ENCODE data around the gene CSF1.

GRCh38 chr1:109979489-109980091 is 68.9 kb downstream of the CSF1 start:
- TF ChIP-seq CTCF (conservative IDR thresholded peaks at IDR 0.05 in 1 of 2, IDR thresholded peaks at IDR 0.05 in 1 of 2; ENCODE audit: low read depth in 1 of 2, low read length in 2 of 2), result no peak
- TF ChIP-seq EZH2 (IDR thresholded peaks at IDR 0.05; ENCODE audit: low read length, missing control alignments), result no peak
